H1 (cell line): ENCODE data around the gene VAV2. TPM values are rescaled to one million over a fixed set of nuclear protein-coding genes. Genes with fewer than 3 reads are reported as not detected.

ENCODE experiments used
- CTCF ChIA-PET: fragments of 300-600 bp; sonication (Branson Sonifier 250); formaldehyde crosslinking; loops from one replicate; lab custom pipeline; 2021; ENCODE audit not compliant: partially characterized antibody; lab: Charles Lee
- POLR2A ChIA-PET: fragments of 300-600 bp; sonication (Branson Sonifier 250); formaldehyde crosslinking; loops from one replicate; lab custom pipeline; 2021; ENCODE audit warnings: inconsistent platforms; ENCODE audit not compliant: partially characterized antibody; lab: Charles Lee
- DNase-seq, 2 experiments: peaks; one replicate each; pipeline versions ENCODE4 v3.0.0 to v3.0.0-alpha.2; 2010 to 2022; ENCODE audit warnings: low spot score in 2 of 2, low read depth in 1 of 2, mixed read lengths in 1 of 2
- FAIRE-seq: peaks from 2 replicates; lab custom pipeline; 2011; peaks lifted over from hg19 to GRCh38; lab: Jason Lieb, UNC
- H2AFZ ChIP-seq: 2 replicates; pipeline ENCODE4 v1.8.1; 2012; ENCODE audit warnings: low read length, inconsistent platforms
- H2AK5ac ChIP-seq: 2 replicates; pipeline ENCODE4 v1.6.1; 2013; ENCODE audit warnings: low read depth, low read length
- H2BK120ac ChIP-seq: replicated peaks from 2 replicates; pipeline ENCODE3; 2013; ENCODE audit warnings: low read depth, low read length, inconsistent platforms
- H2BK12ac ChIP-seq: 2 replicates; pipeline ENCODE4 v1.6.1; 2013; ENCODE audit warnings: low read depth, low read length
- H2BK15ac ChIP-seq: 2 replicates; pipeline ENCODE4 v1.6.1; 2013; ENCODE audit warnings: low read length
- H2BK20ac ChIP-seq: 2 replicates; pipeline ENCODE4 v1.6.1; 2013; ENCODE audit warnings: low read length
- H2BK5ac ChIP-seq: 2 replicates; pipeline ENCODE4 v1.6.1; 2013; ENCODE audit warnings: low read depth, low read length
- H3K14ac ChIP-seq: 2 replicates; pipeline ENCODE4 v1.6.1; 2013; ENCODE audit warnings: inconsistent platforms; ENCODE audit not compliant: insufficient read length
- H3K18ac ChIP-seq: 2 replicates; pipeline ENCODE4 v1.6.1; 2013; ENCODE audit warnings: low read length; ENCODE audit errors: extremely low read depth
- H3K23ac ChIP-seq: 2 replicates; pipeline ENCODE4 v1.6.1; 2013; ENCODE audit warnings: inconsistent platforms; ENCODE audit not compliant: insufficient read length
- H3K23me2 ChIP-seq: 2 replicates; pipeline ENCODE4 v1.6.1; 2013; ENCODE audit warnings: low read depth, low read length
- H3K27ac ChIP-seq: 2 replicates; pipeline ENCODE4 v1.6.1; 2011; ENCODE audit warnings: low read depth, low read length, inconsistent platforms
- H3K27me3 ChIP-seq, 4 experiments: replicated peaks in 1 of 4; 1 replicate in 1 of 4; 2 replicates in 3 of 4; pipeline versions ENCODE4 v1.6.1 to v1.8.1; 2011 to 2013; ENCODE audit warnings: low read length in 3 of 4, mild to moderate bottlenecking in 3 of 4, inconsistent platforms in 2 of 4, mixed read lengths in 2 of 4, moderate library complexity in 1 of 4; ENCODE audit not compliant: control insufficient read depth in 3 of 4, insufficient read depth in 3 of 4; ENCODE audit errors: extremely low read depth in 1 of 4
- H3K36me3 ChIP-seq, 4 experiments: 2 replicates each; pipeline versions ENCODE4 v1.6.1 to v1.8.1; 2011 to 2013; ENCODE audit warnings: mild to moderate bottlenecking in 4 of 4, low read length in 3 of 4, moderate library complexity in 2 of 4, control low read depth in 1 of 4, inconsistent platforms in 1 of 4; ENCODE audit not compliant: insufficient read depth in 4 of 4, control insufficient read depth in 2 of 4
- H3K4ac ChIP-seq: replicated peaks from 2 replicates; pipeline ENCODE3; 2013; ENCODE audit warnings: low read length, low read depth, mixed read lengths, inconsistent platforms; ENCODE audit not compliant: insufficient read length
- H3K4me1 ChIP-seq, 4 experiments: replicated peaks in 1 of 4; 1 replicate in 1 of 4; 2 replicates in 3 of 4; pipeline versions ENCODE4 v1.6.1 to v1.8.1; 2011 to 2013; ENCODE audit warnings: low read length in 3 of 4, inconsistent platforms in 2 of 4, mixed read lengths in 1 of 4; ENCODE audit not compliant: insufficient read depth in 4 of 4, control insufficient read depth in 3 of 4
- H3K4me2 ChIP-seq, 2 experiments: 2 replicates each; pipeline versions ENCODE4 v1.6.1 to v1.8.1; 2011 to 2013; ENCODE audit warnings: low read depth in 2 of 2, low read length in 2 of 2, control low read depth in 1 of 2, inconsistent platforms in 1 of 2, mild to moderate bottlenecking in 1 of 2; ENCODE audit not compliant: insufficient read depth in 1 of 2
- H3K4me3 ChIP-seq, 4 experiments: fragments of 200-600, 300-600 bp in 1 of 4; sonication (generic), shearing (Covaris generic), sonication (Bioruptor Twin) in 1 of 4; 2 replicates each; pipeline versions ENCODE4 v1.5.1 to v1.8.1; 2011 to 2016; ENCODE audit warnings: low read length in 4 of 4, low read depth in 3 of 4, control low read depth in 2 of 4, inconsistent platforms in 2 of 4, mild to moderate bottlenecking in 2 of 4, mixed read lengths in 1 of 4, moderate library complexity in 1 of 4; ENCODE audit not compliant: insufficient read depth in 2 of 4; ENCODE audit errors: extremely low read depth in 1 of 4
- H3K56ac ChIP-seq: replicated peaks from 2 replicates; pipeline ENCODE3; 2013; ENCODE audit warnings: low read depth, mild to moderate bottlenecking, mixed read lengths, low read length, inconsistent platforms; ENCODE audit not compliant: insufficient read length
- H3K79me1 ChIP-seq: 2 replicates; pipeline ENCODE4 v1.6.1; 2013; ENCODE audit warnings: low read depth, low read length, control low read depth
- H3K79me2 ChIP-seq, 2 experiments: 2 replicates each; pipeline versions ENCODE4 v1.6.1 to v1.8.1; 2012 to 2013; ENCODE audit warnings: low read length in 2 of 2, mild to moderate bottlenecking in 2 of 2, inconsistent platforms in 1 of 2; ENCODE audit not compliant: insufficient read depth in 2 of 2, control insufficient read depth in 1 of 2
- H3K9ac ChIP-seq, 4 experiments: replicated peaks in 1 of 4; 1 replicate in 1 of 4; 2 replicates in 3 of 4; pipeline versions ENCODE4 v1.6.1 to v1.8.1; 2011 to 2013; ENCODE audit warnings: low read depth in 3 of 4, low read length in 3 of 4, control low read depth in 2 of 4, mild to moderate bottlenecking in 2 of 4, moderate library complexity in 2 of 4, inconsistent platforms in 1 of 4; ENCODE audit errors: extremely low read depth in 1 of 4
- H3K9me3 ChIP-seq, 2 experiments: 2 replicates each; pipeline versions ENCODE4 v1.6.1 to v1.8.1; 2012 to 2013; ENCODE audit warnings: mild to moderate bottlenecking in 2 of 2, moderate library complexity in 2 of 2, control low read depth in 1 of 2, inconsistent platforms in 1 of 2, low read depth in 1 of 2, low read length in 1 of 2, mixed read lengths in 1 of 2; ENCODE audit not compliant: insufficient read depth in 2 of 2
- H4K20me1 ChIP-seq, 2 experiments: replicated peaks in 1 of 2; 2 replicates each; pipeline versions ENCODE3 to v1.8.1; 2011 to 2013; ENCODE audit warnings: inconsistent platforms in 2 of 2, low read length in 2 of 2, mild to moderate bottlenecking in 1 of 2; ENCODE audit not compliant: insufficient read depth in 2 of 2, control insufficient read depth in 1 of 2
- H4K5ac ChIP-seq: 2 replicates; pipeline ENCODE4 v1.6.1; 2013; ENCODE audit warnings: low read length, low read depth, mixed read lengths, inconsistent platforms; ENCODE audit not compliant: insufficient read length
- H4K8ac ChIP-seq: 2 replicates; pipeline ENCODE4 v1.8.0; 2013; ENCODE audit warnings: mild to moderate bottlenecking, moderate library complexity, low read length, inconsistent platforms; ENCODE audit not compliant: insufficient read depth; ENCODE audit errors: extremely low read depth
- H4K91ac ChIP-seq: replicated peaks from 2 replicates; pipeline ENCODE3; 2013; ENCODE audit warnings: low read length, mixed read lengths, inconsistent platforms; ENCODE audit not compliant: insufficient read length
- BACH1 ChIP-seq: IDR thresholded peaks from 2 replicates; pipeline ENCODE4 v1.6.1; 2012; ENCODE audit warnings: low read length, improper control_type of control experiment
- CBX8 ChIP-seq: fragments of 300-800, 300-1000 bp; sonication (generic); IDR thresholded peaks from 2 replicates; pipeline ENCODE4 v1.7.1; 2016; ENCODE audit warnings: low read depth, low read length, borderline replicate concordance
- CHD2 ChIP-seq: IDR thresholded peaks from 2 replicates; pipeline ENCODE4 v1.6.1; 2012; ENCODE audit warnings: low read length, improper control_type of control experiment
- EGR1 ChIP-seq: IDR thresholded peaks from 2 replicates; pipeline ENCODE4 v1.6.1; 2011; ENCODE audit warnings: low read depth, low read length, borderline replicate concordance
- HDAC2 ChIP-seq, 2 experiments: fragments of 300-600 bp in 1 of 2; sonication (generic) in 1 of 2; IDR thresholded peaks; 2 replicates each; pipeline ENCODE4 v1.6.1; 2011 to 2012; ENCODE audit warnings: low read depth in 2 of 2, low read length in 2 of 2, mild to moderate bottlenecking in 2 of 2, moderate library complexity in 2 of 2, borderline replicate concordance in 1 of 2, inconsistent platforms in 1 of 2
- KDM5A ChIP-seq: fragments of 200-600 bp; IDR thresholded peaks from 2 replicates; pipeline ENCODE4 v1.7.1; 2012; ENCODE audit warnings: mild to moderate bottlenecking, low read length, inconsistent platforms, mixed read lengths
- POLR2AphosphoS5 ChIP-seq: IDR thresholded peaks from 2 replicates; pipeline ENCODE4 v1.6.1; 2011; ENCODE audit warnings: low read depth, low read length
- POU5F1 ChIP-seq: IDR thresholded peaks from 2 replicates; pipeline ENCODE4 v1.6.1; 2011; ENCODE audit warnings: low read depth, mild to moderate bottlenecking, low read length, moderate library complexity
- RNF2 ChIP-seq: fragments of 200-900, 300-1000 bp; sonication (generic); IDR thresholded peaks from 2 replicates; pipeline ENCODE4 v1.7.1; 2016; ENCODE audit warnings: borderline replicate concordance, low read depth, mild to moderate bottlenecking, antibody characterized with exemption, low read length; ENCODE audit not compliant: poor library complexity, severe bottlenecking; ENCODE audit errors: missing control alignments
- SAP30 ChIP-seq: fragments of 300-600 bp; sonication (generic); IDR thresholded peaks from 2 replicates; pipeline ENCODE4 v1.7.1; 2012; ENCODE audit warnings: low read length, moderate library complexity, mild to moderate bottlenecking, inconsistent platforms; ENCODE audit not compliant: insufficient read depth, insufficient replicate concordance
- SP4 ChIP-seq: IDR thresholded peaks from 2 replicates; pipeline ENCODE4 v1.6.1; 2012; ENCODE audit warnings: low read length, inconsistent platforms
- SRF ChIP-seq: IDR thresholded peaks from 2 replicates; pipeline ENCODE4 v1.6.1; 2011; ENCODE audit warnings: mild to moderate bottlenecking, low read depth, low read length, moderate library complexity
- YY1 ChIP-seq: IDR thresholded peaks from 2 replicates; pipeline ENCODE4 v1.6.1; 2011; ENCODE audit warnings: low read depth, mild to moderate bottlenecking, low read length
- WGBS, 2 experiments: shearing (Covaris generic) in 1 of 2; methylation state at CpG; one replicate each; pipeline versions ENCODE4 v1.1.6 to v1.1.7; 2013 to 2015; ENCODE audit warnings: low lambda C conversion rate in 2 of 2, mixed read lengths in 2 of 2, inconsistent platforms in 1 of 2, low coverage in 1 of 2, missing lambda C conversion rate in 1 of 2; ENCODE audit not compliant: insufficient replicate concordance in 2 of 2, insufficient coverage in 1 of 2, insufficient read length in 1 of 2; ENCODE audit errors: extremely low coverage in 1 of 2, missing lambda C conversion rate in 1 of 2; 5-methylcytosine and 5-hydroxymethylcytosine counted together
- polyA plus RNA-seq, 7 experiments: library from polyadenylated mRNA; depleted of rRNA in 3 of 7; stranded (reverse) in 5 of 7; unstranded in 2 of 7; fragments of >200 nt in 5 of 7; fragments of 200-250 nt in 2 of 7; gene quantifications; 1 replicate in 5 of 7; 2 replicates in 1 of 7; 4 replicates in 1 of 7; pipeline versions ENCODE4 v1.2.1 to v1.2.3, GENCODE V29; 2011 to 2013; ENCODE audit warnings: missing spikeins in 2 of 7, mixed read lengths in 2 of 7
- total RNA-seq: library from RNA; stranded (reverse); fragmentation: NEBNext Ultra II Directional; extraction: Animal tissue kit (Norgen Biotek cat#: 25700); gene quantifications from 2 replicates; pipeline ENCODE4 v1.2.1, GENCODE V29; 2021

VAV2 gene
- total and polyA plus RNA-seq, 2 of the 8 experiments (the other 6 are each of a cell fraction or from before 2014, with no cell fraction given) = 13.6 to 37.6 TPM

- Histone ChIP-seq H3K23me2 (no peaks in the 10 kb centered on the region), H3K23ac (no peak overlapping the region), H4K5ac (no peak overlapping the region), H3K9ac (no peak overlapping the region), H3K4ac (no peak overlapping the region), H3K9me3 (no peaks in the 10 kb centered on the region), H3K4me2 (no peak overlapping the region), H4K8ac (no peak overlapping the region), H4K20me1 (peaks cover 44 to 58% of the 10 kb centered on the region in 2 experiments), H2BK120ac (no peak overlapping the region), H2BK5ac (no peak overlapping the region), H2AFZ (no peak overlapping the region), H3K56ac (no peak overlapping the region), H3K4me1 (peaks cover 3 to 33% (median 13%) of the 10 kb centered on the region in 4 experiments), H3K27ac (no peak overlapping the region), H3K79me1 (peaks cover 38% of the 10 kb centered on the region), H3K36me3 (no peaks in the 10 kb centered on the region), H3K4me3 (no peak overlapping the region), H3K14ac (no peak overlapping the region), H3K18ac (no peak overlapping the region), H2AK5ac (no peak overlapping the region), H3K27me3 (no peaks in the 10 kb centered on the region), H3K79me2 (peaks cover 11 to 97% of the 10 kb centered on the region in 2 experiments; a peak in 3 of 4 replicates), H2BK15ac (no peak overlapping the region), H2BK12ac (no peak overlapping the region), H4K91ac (no peak overlapping the region), H2BK20ac (no peak overlapping the region)
- CTCF ChIA-PET = interaction anchor here (0.8 kb wide), 1 partner anchor 22 kb away, joined by 3 read pairs; no protein-coding TSS in a partner anchor
- 95% methylated on average over 24 of the region's 24 CpGs; no CpG with 5 or more reads in 1 of the 2 experiments for WGBS, 2 experiments
- FAIRE-seq = no peak
- DNase-seq = no peak
- POLR2A ChIA-PET = interaction anchor here (1.3 kb wide), 1 partner anchor 14 kb away, joined by 3 read pairs; no protein-coding TSS in a partner anchor
- TF ChIP-seq YY1 = no peak
- no peak for TF ChIP-seq CBX8
- TF ChIP-seq EGR1 = no peak
- TF ChIP-seq SP4 = no peak
- TF ChIP-seq SRF = no peak
- TF ChIP-seq SAP30 = no peak
- TF ChIP-seq BACH1 = no peak
- TF ChIP-seq POLR2AphosphoS5 = no peak
- no peak for TF ChIP-seq CHD2
- TF ChIP-seq RNF2 = no peak
- TF ChIP-seq HDAC2 (IDR thresholded peaks at IDR 0.05; ENCODE audit: borderline replicate concordance in 1 of 2, low read depth in 2 of 2, low read length in 2 of 2) = no peak
- no peak for TF ChIP-seq POU5F1
- TF ChIP-seq KDM5A = no peak
Observed at GRCh38 chr9:133973111-133973790, 18.9 kb downstream of the VAV2 start.
